ENCODE measurements around the gene HCN2. TPM values are rescaled to one million over a fixed set of nuclear protein-coding genes. Genes with fewer than 3 reads are reported as not detected.

HCN2 gene
- total and polyA plus RNA-seq, 9 of the 15 experiments (the other 6 are each of a cell fraction or from before 2014, with no cell fraction given): 0.29 to 4.2 (median 0.82) TPM; not detected in 2

GRCh38 chr19:662962-663681 lies 73.4 kb downstream of the HCN2 start, which contains the start of gene RNF126 (continued):
- TF ChIP-seq BRF1 (IDR thresholded peaks at IDR 0.05; ENCODE audit: borderline replicate concordance, extremely low read depth, insufficient read length): no peak
- TF ChIP-seq SMARCB1 (IDR thresholded peaks at IDR 0.05; ENCODE audit: insufficient read length, low read depth): no peak
- TF ChIP-seq ZBTB33 (CRISPR knock-in tag; IDR thresholded peaks at IDR 0.05): peak; percentile 95
- no peak for TF ChIP-seq SAFB (IDR thresholded peaks at IDR 0.05; ENCODE audit: borderline replicate concordance, low read depth, low read length)
- no peak for TF ChIP-seq ZNF311 (CRISPR knock-in tag; IDR thresholded peaks at IDR 0.05)
- TF ChIP-seq ZKSCAN8 (CRISPR knock-in tag; IDR thresholded peaks at IDR 0.05): no peak
- TF ChIP-seq ZNF551 (CRISPR knock-in tag; IDR thresholded peaks at IDR 0.05): no peak
- TF ChIP-seq THRAP3 (IDR thresholded peaks at IDR 0.05; ENCODE audit: borderline replicate concordance): no peak
- no peak for TF ChIP-seq ZBTB5 (IDR thresholded peaks at IDR 0.05)
- peak; percentile 22 for TF ChIP-seq POLR2B (IDR thresholded peaks at IDR 0.05; ENCODE audit: low read depth, partially characterized antibody)
- TF ChIP-seq HMBOX1 (IDR thresholded peaks at IDR 0.05): no peak
- TF ChIP-seq SLC30A9 (CRISPR knock-in tag; IDR thresholded peaks at IDR 0.05): no peak
- TF ChIP-seq MBD1 (CRISPR knock-in tag; IDR thresholded peaks at IDR 0.05): no peak
- no peak for TF ChIP-seq KLF1 (tag; IDR thresholded peaks at IDR 0.05)
- no peak for TF ChIP-seq ZNF347 (CRISPR knock-in tag; IDR thresholded peaks at IDR 0.05; ENCODE audit: low read depth)
- TF ChIP-seq NCOA2 (IDR thresholded peaks at IDR 0.05; ENCODE audit: partially characterized antibody in 2 of 2): no peak
- no peak for TF ChIP-seq ZBTB34 (CRISPR knock-in tag; IDR thresholded peaks at IDR 0.05)
- TF ChIP-seq GABPB1 (CRISPR knock-in tag; IDR thresholded peaks at IDR 0.05): peak; percentile 46; the same call in 1 of the 2 replicates
- no peak for TF ChIP-seq TAL1 (IDR thresholded peaks at IDR 0.05)
- no peak for TF ChIP-seq FOSL1 (tag; conservative IDR thresholded peaks at IDR 0.05)
- no peak for TF ChIP-seq ZNF644 (tag; IDR thresholded peaks at IDR 0.05; ENCODE audit: low read depth)
